GM19438 (cell line): ENCODE data around the gene MAMDC2.
"Not testable (repeated sequence)": the region's sequence is repeated elsewhere in the genome, so short reads cannot be mapped to it uniquely, and the experiment has no call there.

Experiments used
- ATAC-seq: cut with Tn5 transposase; IDR thresholded peaks from one replicate; pipeline ENCODE4 v1.9.1; 2021; ENCODE audit warnings: low read depth; ENCODE audit not compliant: unreplicated experiment

Gene MAMDC2

DNA sequence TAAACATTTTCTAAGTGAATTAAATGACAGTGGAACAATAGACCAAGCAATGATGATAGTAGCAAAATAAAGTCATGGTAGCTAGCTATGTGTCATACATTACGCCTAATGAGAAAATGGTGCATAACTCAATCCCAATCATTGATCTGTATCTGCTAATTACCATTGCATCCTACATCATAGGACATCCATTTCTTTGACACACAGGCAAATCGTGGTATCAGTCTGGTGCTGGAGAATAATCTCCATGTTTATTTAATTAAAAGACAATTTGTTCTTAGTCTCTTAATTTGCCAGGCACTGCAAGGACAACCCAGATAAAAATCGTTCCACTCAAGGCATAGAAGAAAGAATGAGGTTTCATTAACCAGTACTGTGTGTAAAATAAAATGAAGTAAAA lies 125.6 kb downstream of the MAMDC2 start:
- ATAC-seq = no peak

DNA sequence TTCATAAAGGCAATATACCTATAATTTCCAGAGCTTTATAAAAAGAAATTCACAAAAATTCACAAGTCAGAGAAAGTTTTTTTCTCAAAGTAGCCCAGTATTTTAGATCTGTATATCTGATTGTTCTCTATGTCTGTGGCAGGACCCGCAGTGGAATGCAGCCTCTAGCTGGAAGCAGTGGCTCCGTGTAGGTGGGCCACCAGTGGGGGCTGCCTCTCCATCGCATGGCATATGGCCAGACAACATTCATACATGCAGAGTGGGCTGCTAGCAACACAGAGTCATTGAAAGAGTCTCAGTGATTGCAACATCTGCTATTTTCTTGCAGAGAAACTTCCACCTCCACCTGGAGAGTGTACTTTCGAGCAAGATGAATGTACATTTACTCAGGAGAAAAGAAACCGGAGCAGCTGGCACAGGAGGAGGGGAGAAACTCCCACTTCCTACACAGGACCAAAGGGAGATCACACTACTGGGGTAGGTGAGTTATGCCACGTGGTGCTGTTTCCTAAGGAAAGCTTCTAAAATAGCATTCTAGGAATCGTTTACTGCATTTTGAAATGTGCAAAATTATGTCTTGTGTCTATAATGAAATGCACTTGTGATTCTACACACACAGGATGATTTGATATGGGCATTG lies 126.6 kb downstream of the MAMDC2 start:
- ATAC-seq = no peak

DNA sequence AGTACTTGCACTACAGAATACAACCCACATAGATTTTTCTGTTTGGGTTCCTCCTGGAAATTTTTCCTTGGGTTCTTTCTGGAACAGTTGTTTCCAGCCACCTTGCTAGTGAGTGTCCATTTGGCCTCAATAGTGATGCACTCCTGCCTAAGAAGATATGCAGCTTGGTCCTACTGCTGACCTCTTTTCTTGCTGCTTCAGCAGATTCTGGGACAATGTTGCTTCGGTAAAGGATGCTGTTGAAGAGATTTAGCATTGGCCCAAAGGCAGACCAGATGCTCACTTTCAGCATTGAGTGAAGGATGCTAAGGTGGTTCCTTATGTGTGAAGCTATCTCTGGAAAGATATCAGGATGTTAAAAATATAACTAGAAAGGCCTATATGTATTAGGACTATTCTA lies 128.9 kb downstream of the MAMDC2 start:
- ATAC-seq = no peak

DNA sequence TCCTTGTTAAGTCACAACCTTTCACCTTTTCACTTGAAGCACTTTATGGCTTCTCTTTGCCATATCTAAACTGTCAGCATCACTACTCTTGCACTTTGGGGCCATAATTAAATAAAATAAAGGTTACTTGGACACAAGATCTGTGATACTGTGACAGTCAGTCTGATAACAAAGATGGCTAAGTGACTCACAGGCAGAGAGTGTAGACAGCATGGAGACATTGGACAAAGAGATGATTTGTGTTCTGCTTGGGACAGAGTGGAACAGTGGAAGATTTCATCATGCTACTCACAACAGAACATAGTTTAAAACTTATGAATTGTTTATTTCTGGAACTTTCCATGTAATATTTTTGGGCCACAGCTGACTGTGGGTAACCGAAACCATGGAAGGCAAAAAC lies 133.5 kb downstream of the MAMDC2 start:
- no peak for ATAC-seq

DNA sequence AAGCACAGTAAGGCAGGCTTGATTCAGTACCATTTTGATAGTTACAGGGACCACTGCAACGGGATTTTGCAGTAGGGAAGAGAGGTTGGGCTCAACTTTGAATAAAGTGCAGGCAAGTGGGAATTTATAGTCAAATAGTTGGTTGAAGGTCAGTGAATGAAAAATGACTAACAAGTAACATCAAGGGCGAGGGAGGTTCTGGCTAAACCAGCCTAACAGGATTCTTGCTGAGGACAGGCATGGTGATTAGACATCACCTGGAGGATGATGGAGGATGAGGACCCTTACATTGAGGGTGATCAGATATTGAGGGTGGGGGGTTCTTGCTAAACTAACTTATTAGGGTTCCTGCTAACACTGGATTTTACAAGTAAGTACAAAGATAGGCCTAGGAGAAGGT lies 149.1 kb downstream of the MAMDC2 start:
- ATAC-seq = no peak

DNA sequence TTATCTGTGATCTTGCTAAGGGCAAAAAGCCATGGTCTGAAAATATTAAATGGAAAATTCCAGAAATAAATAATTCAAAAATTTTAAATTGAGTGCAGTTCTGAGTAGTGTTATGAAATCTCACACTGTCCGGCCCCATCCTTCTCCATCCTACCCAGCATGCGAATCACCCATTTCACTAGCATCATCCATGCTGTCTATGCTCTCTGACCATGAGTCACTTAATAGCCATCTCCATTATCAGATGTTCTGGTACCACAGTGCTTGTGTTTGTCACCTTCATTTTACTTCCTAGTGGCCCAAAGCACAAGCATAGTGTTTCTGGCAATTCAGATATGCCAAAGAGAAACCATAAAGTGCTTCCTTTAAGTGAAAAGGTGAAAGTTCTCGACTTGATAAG lies 151.8 kb downstream of the MAMDC2 start:
- ATAC-seq = no peak

DNA sequence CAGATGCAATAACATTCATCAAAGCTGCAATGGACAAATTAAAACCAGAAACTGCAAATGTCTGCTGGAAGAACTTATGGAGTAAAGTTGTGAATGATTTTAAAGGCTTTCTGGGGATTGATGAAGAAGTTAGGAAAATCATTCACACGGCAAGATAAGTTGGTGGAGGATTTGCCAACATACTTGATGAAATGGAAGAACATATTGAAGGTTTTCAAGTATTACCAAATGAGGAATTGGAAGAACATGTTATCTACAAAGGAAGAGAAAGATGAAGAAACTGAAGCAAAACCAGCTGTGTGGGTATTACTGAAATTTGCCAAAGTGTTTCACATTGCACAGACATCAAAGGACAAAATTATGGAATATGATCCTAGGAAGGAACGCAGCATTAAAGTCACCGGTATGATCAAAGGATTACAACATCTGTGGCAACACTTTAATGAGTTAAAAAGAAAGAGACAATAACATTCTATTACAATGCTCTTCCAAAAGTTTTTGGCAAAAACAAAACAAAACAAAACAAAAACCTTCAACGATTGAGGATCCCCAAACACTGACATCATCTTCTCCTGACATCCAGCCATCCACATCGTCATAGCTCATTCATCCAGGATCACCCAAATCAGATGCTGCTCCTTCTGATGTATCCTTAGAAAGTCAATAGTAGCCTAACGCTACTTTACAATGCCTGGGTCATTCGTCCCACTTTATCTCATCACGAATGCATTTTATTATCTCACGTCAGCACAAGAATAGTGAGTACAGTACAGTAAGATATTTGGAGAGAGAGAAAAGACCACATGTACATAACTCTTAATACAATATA lies 153.8 kb downstream of the MAMDC2 start:
- ATAC-seq = no peak

DNA sequence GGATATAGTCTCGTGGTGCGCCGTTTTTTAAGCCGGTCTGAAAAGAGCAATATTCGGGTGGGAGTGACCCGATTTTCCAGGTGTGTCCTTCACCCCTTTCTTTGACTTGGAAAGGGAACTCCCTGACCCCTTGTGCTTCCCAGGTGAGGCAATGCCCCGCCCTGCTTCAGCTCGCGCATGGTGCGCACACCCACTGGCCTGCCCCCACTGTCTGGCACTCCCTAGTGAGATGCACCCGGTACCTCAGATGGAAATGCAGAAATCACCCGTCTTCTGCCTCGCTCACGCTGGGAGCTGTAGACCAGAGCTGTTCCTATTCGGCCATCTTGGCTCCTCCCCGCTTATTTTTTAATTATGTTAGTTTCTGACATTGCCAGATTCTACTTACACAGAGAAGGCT lies 161.1 kb downstream of the MAMDC2 start:
- not testable (repeated sequence) for ATAC-seq

DNA sequence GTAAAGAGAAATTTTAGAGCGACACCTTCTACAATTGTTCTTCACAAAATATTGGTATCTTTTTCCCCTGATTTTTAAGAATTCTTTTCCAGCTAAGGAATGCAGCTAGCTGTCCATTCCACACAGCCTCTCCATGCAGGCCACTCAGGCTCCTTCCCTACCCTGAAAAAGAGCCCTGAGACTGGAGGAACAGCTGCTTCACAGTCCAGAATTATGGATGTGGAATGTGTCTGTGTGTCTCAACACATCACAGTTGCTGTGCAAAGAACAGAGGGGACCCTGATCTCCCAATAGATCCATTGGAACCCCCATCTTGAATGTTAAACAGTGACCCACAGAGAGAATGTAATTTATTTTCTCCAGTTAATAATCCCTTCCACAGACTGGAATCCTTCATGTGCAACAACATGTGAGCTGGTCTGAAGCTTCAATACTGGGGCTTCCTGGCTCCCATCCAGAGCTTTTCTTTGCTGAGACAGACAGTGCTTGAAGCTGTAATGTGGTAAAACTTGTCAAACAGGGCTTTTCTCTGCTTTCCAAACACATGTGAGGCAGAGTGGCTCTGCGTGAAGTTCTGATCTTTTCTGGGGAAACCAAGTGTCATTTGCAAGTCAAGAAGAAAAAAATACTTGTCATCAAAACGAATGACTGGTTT lies 161.8 kb downstream of the MAMDC2 start:
- ATAC-seq = no peak

DNA sequence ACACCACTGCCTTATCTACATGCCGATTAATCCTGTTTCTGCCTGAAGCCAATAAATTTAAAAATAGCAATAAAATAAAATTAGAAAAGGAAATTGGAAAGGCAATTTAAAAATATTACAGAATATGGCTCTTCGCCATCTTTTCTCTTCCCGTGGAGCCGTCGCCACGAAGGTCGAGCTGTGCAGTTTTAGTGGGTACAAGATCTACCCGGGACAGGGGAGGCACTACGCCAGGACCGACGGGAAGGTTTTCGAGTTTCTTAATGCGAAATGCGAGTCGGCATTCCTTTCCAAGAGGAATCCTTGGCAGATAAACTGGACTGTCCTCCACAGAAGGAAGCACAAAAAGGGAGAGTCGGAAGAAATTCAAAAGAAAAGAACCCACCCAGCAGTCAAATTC lies 173.4 kb downstream of the MAMDC2 start:
- ATAC-seq = no peak

DNA sequence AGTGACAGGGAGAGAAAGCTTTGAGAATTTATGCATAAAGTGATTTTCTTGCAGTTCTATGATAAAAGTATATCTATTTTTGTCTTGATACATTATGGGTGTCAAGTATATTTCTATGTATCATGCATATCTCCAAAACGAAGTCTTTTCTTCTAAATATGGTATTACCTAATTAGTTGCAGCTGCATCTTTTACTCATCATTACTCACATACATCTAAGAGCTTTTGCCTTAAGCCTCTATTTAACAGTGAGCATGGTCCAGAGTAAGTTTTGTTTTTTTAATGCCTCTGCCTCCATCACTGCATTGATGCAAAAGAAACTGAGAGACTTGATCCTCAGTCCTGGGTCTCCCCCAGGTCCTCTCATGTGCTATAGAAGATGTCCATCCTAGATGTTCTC lies 175.1 kb downstream of the MAMDC2 start:
- no peak for ATAC-seq

DNA sequence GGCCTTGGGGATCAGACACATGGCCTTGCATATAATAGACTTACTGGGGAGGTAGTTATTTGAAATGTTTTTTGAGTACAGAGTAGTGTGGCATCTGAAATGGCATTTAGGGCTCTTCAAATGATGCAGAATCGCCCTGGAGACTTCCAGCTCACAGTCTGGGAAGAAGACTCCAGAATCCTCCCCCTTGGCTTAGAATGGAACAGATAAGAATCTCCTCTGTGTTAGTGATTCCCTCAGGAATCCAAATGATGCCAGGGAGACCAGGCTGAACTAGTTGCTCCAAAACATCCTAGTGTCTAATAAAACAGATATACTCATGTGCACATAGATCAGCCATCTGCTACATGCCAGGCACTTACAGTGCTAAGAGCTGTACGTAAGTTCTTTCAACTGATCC lies 176.6 kb downstream of the MAMDC2 start:
- ATAC-seq = no peak

DNA sequence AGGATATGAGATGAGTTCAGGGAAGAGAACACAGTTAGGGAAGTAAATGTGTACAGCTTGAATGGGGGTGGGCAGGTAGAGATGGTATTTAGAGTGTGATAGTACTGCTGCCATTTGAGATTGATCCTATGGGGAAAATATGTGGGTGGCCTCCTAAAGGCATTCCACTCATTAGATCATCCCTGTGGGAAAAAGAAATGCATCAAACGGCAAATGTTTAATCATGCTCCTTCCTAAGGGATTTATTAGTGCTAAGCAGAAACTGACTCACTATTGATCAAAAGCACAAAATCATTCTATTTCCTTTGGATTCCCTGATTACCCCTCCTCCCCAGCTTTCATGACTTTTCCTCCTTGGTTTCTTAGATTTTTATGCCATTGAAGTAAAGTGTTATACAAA lies 178.7 kb downstream of the MAMDC2 start:
- ATAC-seq = no peak

DNA sequence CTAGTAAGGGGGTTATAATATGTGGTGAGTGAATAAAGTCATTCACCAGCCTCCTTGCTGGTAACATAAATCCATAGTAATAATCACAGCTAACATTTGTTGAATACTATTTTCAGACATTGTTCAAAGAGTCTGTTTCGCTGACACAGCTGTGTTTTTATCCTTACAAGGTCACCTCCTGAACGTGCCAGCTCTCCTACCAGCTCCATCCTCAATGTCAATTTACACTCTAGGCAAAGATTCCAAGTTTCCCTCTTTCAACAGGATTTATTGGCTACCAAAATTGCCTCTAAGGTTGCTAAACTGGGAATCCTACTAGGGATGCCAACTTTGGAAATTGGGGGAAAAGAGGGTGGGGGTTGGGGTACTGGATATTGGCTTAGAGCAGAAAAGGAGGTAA lies 184.5 kb downstream of the MAMDC2 start:
- ATAC-seq = no peak

DNA sequence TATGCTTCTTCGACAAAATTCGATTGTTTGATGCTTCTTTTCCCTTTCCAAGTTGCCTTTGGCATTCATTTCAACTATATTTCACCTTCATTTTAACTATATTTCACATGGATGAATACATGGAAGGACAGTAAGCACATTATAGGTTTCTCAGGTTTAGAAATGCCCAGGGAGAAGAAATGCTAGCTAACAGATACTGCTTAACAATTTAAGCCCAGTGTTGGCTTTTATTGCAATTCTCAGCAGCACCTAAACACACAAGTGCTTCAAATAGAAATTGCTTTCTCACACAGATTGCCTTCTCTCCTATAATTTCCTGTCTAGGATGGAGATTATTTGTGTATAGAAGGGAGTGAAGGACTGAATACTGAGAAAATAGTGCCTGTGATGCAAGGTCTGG lies 185.0 kb downstream of the MAMDC2 start:
- no peak for ATAC-seq

DNA sequence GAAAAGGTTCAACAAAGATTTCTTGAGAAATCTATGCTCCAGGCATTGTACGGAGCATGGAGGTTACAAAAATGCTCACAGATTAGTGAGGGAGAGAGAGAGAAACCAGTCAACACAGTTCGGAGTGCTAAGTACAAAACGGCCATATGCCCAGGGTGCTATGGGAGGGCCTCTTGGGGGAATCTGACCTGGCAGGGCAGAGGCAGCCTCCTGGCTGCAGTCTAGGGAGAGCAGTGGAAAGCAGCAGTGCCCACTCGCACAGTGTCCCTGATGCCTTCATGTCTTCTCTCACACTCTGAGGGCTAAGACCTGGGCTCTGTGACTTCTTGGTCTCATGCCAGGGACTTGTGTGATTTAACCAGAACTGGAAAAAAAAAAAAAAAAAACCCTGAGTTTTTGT lies 185.4 kb downstream of the MAMDC2 start:
- no peak for ATAC-seq

DNA sequence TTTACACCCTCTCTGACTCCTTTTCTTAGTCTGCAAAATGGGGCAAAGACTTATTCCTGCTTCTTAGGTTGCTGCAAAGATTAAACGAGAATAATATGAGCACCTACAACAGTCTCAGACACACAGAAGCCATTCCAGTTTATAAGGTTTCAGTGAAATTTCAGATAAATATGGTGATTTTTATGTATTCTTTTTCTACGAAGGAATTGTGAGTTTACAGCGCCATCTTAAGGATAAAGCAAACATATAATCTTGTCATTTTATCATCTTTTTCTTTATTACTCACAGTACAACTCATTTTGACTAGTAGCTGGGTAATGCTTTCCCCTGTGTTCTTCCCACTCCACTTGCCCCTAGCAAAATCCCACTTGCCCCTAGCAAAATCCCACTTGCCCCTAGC lies 185.9 kb downstream of the MAMDC2 start:
- no peak for ATAC-seq

DNA sequence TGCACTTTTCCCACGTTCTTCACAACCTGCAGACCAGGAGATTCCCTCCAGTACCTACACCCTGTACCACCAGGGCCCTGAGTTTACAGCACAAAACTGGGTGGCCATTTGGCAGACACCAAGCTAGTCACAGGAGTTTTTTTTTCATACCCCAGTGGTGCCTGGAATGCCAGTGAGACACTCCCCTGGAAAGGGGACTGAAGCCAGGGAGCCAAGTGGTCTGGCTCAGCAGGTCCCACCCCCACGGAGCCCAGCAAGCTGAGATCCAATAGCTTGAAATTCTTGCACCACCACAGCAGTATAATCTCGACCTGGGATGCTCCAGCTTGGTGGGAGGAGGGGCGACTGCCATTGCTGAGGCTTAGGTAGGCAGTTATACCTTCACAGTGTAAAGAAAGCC lies 188.8 kb downstream of the MAMDC2 start:
- ATAC-seq = no peak

DNA sequence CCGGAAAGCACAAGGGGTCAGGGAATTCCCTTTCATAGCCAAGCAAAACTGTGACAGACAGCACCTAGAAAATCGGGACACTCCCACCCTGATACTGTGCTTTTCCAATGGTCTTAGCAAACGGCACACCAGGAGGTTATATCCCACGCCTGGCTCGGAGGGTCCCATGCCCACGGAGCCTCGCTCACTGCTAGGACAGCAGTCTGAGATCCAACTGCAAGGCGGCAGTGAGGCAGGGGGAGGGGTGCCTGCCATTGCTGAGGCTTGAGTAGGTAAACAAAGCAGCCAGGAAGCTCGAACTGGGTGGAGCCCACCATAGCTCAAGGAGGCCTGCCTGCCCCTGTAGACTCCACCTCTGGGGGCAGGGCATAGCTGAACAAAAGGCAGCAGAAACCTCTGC lies 190.6 kb downstream of the MAMDC2 start:
- ATAC-seq = not testable (repeated sequence)

DNA sequence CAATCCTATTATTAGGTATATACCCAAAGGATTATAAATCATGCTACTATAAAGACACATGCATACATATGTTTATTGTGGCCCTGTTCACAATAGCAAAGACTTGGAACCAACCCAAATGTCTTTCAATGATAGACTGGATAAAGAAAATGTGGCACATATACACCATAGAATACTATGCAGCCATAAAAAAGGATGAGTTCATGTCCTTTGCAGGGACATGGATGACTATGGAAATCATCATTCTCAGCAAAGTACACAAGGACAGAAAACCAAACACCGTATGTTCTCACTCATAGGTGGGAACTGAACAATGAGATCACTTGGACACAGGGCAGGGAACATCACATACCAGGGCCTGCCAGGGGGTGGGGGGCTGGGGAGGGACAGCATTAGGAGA lies 202.3 kb downstream of the MAMDC2 start:
- not testable (repeated sequence) for ATAC-seq

DNA sequence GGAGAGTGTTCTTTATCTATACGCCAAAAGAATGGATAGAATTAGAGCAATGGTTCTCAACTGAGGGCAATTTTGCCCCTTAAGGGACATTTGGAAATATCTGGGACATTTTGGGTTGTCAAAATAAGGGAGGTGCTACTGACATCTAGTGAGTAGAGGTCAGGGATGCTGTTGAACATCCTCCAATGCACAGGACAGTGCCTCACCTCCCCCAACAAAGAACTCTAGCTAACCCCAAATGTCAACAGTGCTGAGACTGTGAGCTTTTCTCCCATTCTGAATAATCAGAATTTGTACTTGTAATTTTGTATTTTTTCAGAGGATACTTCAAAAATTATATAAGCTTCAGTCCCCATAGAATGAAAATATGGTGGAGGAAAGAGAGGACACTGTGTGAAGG lies 206.6 kb downstream of the MAMDC2 start:
- no peak for ATAC-seq

DNA sequence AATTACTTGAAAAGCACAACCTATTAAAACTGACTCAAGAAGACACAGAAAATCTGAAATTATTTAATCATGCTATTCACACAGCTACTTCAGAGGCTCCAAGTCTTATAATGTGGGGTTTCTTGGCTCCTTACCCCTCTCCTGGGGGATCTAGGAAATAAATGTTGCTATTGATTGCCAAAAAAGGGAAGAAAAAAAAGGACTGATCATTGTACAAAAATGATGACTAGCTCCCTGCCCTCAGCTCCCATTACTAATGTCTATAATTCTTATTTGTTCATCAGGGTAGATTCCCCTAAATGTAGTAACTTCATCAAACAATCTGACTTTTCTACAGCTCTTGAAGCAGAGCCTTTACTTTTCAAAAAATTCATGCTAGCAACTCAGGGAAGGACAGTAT lies 211.8 kb downstream of the MAMDC2 start:
- no peak for ATAC-seq
